Fibroblast of lung (primary cell): ENCODE measurements around the gene SERP1. TPM values are rescaled to one million over a fixed set of nuclear protein-coding genes. Genes with fewer than 3 reads are reported as not detected.

Experiments
- DNase-seq, 2 donors: peaks; one replicate each; pipeline versions ENCODE4 v3.0.0 to v3.0.0-alpha.2; 2010; ENCODE audit warnings: low read depth in 2 of 2
- H2AFZ ChIP-seq: 2 replicates; pipeline ENCODE4 v1.5.1; 2012; ENCODE audit warnings: low read length, control low read depth, inconsistent platforms
- H3K27ac ChIP-seq: 2 replicates; pipeline ENCODE4 v1.5.1; 2011; ENCODE audit warnings: low read length, control low read depth; ENCODE audit not compliant: insufficient read depth
- H3K27me3 ChIP-seq: 2 replicates; pipeline ENCODE4 v1.5.1; 2011; ENCODE audit warnings: mild to moderate bottlenecking, low read length; ENCODE audit not compliant: control insufficient read depth, insufficient read depth
- H3K36me3 ChIP-seq: 2 replicates; pipeline ENCODE4 v1.5.1; 2011; ENCODE audit warnings: low read length; ENCODE audit not compliant: control insufficient read depth, insufficient read depth
- H3K4me1 ChIP-seq: 2 replicates; pipeline ENCODE4 v1.5.1; 2011; ENCODE audit warnings: low read length; ENCODE audit not compliant: control insufficient read depth, insufficient read depth; ENCODE audit errors: extremely low read depth
- H3K4me2 ChIP-seq: 2 replicates; pipeline ENCODE4 v1.5.1; 2011; ENCODE audit warnings: low read length, control low read depth; ENCODE audit not compliant: insufficient read depth; ENCODE audit errors: extremely low read depth
- H3K4me3 ChIP-seq, 4 experiments: fragments of 200-600 bp in 1 of 4; sonication (generic) in 1 of 4; replicated peaks in 1 of 4; 2 replicates each; pipeline ENCODE4 v1.5.1; 2011 to 2016; ENCODE audit warnings: low read length in 4 of 4, low read depth in 3 of 4, mild to moderate bottlenecking in 3 of 4, control low read depth in 2 of 4, inconsistent platforms in 1 of 4, mixed read lengths in 1 of 4; ENCODE audit not compliant: insufficient read depth in 1 of 4; ENCODE audit errors: control extremely low read depth in 1 of 4
- H3K79me2 ChIP-seq: 2 replicates; pipeline ENCODE4 v1.5.1; 2012; ENCODE audit warnings: mild to moderate bottlenecking, low read length, inconsistent platforms; ENCODE audit not compliant: control insufficient read depth, insufficient read depth
- H3K9ac ChIP-seq: 2 replicates; pipeline ENCODE4 v1.5.1; 2011; ENCODE audit warnings: mild to moderate bottlenecking, low read length, control low read depth; ENCODE audit not compliant: insufficient read depth
- H3K9me3 ChIP-seq: 2 replicates; pipeline ENCODE4 v1.5.1; 2012; ENCODE audit warnings: low read depth, low read length; ENCODE audit not compliant: control insufficient read depth, insufficient read depth
- H4K20me1 ChIP-seq: 2 replicates; pipeline ENCODE4 v1.5.1; 2011; ENCODE audit warnings: low read length; ENCODE audit not compliant: control insufficient read depth, insufficient read depth; ENCODE audit errors: extremely low read depth
- EZH2 ChIP-seq: IDR thresholded peaks from 2 replicates; pipeline ENCODE4 v1.5.1; 2012; ENCODE audit warnings: low read length, control low read depth, mild to moderate bottlenecking; ENCODE audit errors: missing control alignments
- polyA plus RNA-seq, 2 donors: library from polyadenylated mRNA; depleted of rRNA in 1 of 2; stranded (reverse) in 1 of 2; unstranded in 1 of 2; fragments of >200 nt; gene quantifications; 2 replicates each; pipeline ENCODE4 v1.2.1, GENCODE V29; 2011 to 2012; ENCODE audit warnings: missing spikeins in 1 of 2
- total RNA-seq: library from RNA; depleted of rRNA; stranded (reverse); fragments of >200 nt; gene quantifications from 2 replicates; pipeline ENCODE4 v1.2.1, GENCODE V29; 2014
- TF ChIP-seq, protein P1 (sequence below), 2 donors: IDR thresholded peaks in 1 of 2; conservative IDR thresholded peaks in 1 of 2; 1 replicate in 1 of 2; 2 replicates in 1 of 2; pipeline ENCODE4 v1.5.1; 2011 to 2012; ENCODE audit warnings: low read length in 2 of 2, control low read depth in 1 of 2, inconsistent platforms in 1 of 2, low read depth in 1 of 2, mild to moderate bottlenecking in 1 of 2

Gene SERP1
- total and polyA plus RNA-seq, 2 donors (not counting 1 experiment from before 2014, with no cell fraction given) = 105 to 135 TPM

DNA sequence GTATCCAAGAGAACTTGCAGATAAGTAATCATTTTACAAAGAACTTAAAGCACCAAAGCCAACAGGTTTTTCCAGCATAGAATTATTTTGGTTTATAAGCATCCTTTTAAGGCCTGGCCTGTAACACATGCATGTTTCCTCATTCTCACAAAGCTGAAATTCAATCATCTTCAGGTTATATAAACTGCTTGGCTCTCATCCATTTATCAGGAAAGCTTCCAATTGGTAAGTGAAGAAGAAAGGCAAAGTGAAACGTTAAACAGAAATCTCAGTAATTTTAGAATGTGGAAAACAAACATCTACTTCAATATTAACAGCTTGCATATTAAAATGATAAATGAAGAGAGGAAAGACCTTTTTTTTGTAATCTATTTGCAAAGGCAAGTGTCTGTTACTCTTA lies 1.6 kb downstream of the SERP1 start:
- Histone ChIP-seq H2AFZ (no peak overlapping the region), H3K79me2 (peaks cover 68% of the 10 kb centered on the region), H3K27me3 (no peaks in the 10 kb centered on the region), H3K4me1 (peaks cover 2% of the 10 kb centered on the region), H3K36me3 (no peaks in the 10 kb centered on the region), H3K4me3 (peak overlapping the region; percentile 77 to 97 (median 93)), H3K9me3 (no peaks in the 10 kb centered on the region), H3K4me2 (peak overlapping the region; percentile 97), H3K9ac (no peak overlapping the region), H4K20me1 (peaks cover 1% of the 10 kb centered on the region), H3K27ac (peak overlapping the region; percentile 34)
- TF ChIP-seq EZH2 = no peak
- TF ChIP-seq, protein P1, sequence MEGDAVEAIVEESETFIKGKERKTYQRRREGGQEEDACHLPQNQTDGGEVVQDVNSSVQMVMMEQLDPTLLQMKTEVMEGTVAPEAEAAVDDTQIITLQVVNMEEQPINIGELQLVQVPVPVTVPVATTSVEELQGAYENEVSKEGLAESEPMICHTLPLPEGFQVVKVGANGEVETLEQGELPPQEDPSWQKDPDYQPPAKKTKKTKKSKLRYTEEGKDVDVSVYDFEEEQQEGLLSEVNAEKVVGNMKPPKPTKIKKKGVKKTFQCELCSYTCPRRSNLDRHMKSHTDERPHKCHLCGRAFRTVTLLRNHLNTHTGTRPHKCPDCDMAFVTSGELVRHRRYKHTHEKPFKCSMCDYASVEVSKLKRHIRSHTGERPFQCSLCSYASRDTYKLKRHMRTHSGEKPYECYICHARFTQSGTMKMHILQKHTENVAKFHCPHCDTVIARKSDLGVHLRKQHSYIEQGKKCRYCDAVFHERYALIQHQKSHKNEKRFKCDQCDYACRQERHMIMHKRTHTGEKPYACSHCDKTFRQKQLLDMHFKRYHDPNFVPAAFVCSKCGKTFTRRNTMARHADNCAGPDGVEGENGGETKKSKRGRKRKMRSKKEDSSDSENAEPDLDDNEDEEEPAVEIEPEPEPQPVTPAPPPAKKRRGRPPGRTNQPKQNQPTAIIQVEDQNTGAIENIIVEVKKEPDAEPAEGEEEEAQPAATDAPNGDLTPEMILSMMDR (conservative IDR thresholded peaks at IDR 0.05 in 1 of 2, IDR thresholded peaks at IDR 0.05 in 1 of 2; ENCODE audit: low read depth in 1 of 2, low read length in 2 of 2) = no peak
- DNase-seq = peak; percentile 40 to 43

DNA sequence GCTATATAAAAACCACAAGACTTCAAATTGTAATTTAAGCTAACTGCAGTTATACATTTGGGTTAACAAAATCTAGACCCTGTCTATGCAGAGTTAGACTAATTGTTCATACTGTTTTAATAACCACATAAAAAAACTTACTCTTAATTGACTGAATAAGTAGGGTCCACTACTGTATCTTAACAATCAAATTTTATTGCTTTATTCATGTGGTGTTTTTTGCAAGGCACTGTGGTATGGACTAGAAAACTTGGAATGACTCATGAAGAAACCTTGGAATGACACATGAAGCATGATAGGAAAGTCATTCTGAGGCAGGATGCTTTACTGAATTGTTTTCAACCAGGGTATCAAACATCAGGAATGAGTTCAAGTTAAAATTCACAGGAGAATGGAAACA lies 2.3 kb downstream of the SERP1 start:
- H3K79me2 ChIP-seq = peaks cover 63% of the 10 kb centered on the region
- peak; percentile 28 to 75 for DNase-seq
- H3K36me3 ChIP-seq = no peaks in the 10 kb centered on the region
- H3K4me2 ChIP-seq = peak overlapping the region; percentile 97
- H3K27me3 ChIP-seq = no peaks in the 10 kb centered on the region
- peaks cover 2% of the 10 kb centered on the region for H3K4me1 ChIP-seq
- H3K4me3 ChIP-seq = peak overlapping the region; percentile 77 to 97 (median 93)
- H3K9me3 ChIP-seq = no peaks in the 10 kb centered on the region
- peak overlapping the region; percentile 34 for H3K27ac ChIP-seq
- peaks cover 1% of the 10 kb centered on the region for H4K20me1 ChIP-seq
- TF ChIP-seq, protein P1 (conservative IDR thresholded peaks at IDR 0.05 in 1 of 2, IDR thresholded peaks at IDR 0.05 in 1 of 2; ENCODE audit: low read depth in 1 of 2, low read length in 2 of 2) = no peak
- TF ChIP-seq EZH2 = no peak
- no peak overlapping the region for H2AFZ ChIP-seq
- H3K9ac ChIP-seq = no peak overlapping the region

DNA sequence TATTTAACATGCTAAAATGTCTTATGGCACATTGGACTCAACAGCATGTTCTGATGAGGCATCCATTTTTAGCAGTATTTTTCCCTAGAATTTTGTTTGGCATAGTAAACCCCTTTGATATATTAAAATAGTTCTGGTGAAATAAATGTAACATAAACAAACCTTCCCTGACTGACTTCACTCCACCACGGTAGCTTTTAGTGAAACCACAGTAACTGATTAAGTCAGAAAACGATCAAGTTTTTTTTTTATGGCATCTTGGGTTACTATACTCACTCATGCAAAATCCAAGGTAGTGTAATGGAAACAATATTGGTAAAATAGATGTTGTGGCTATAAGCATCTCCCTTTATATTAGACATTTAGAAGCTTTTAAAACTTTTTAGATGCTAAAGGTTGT lies 2.8 kb downstream of the SERP1 start:
- no peaks in the 10 kb centered on the region for H3K36me3 ChIP-seq
- peaks cover 1% of the 10 kb centered on the region for H4K20me1 ChIP-seq
- H3K4me2 ChIP-seq = no peak overlapping the region
- DNase-seq = no peak
- H3K4me1 ChIP-seq = peaks cover 2% of the 10 kb centered on the region
- no peak overlapping the region for H3K27ac ChIP-seq
- no peak for TF ChIP-seq EZH2
- TF ChIP-seq, protein P1 (conservative IDR thresholded peaks at IDR 0.05 in 1 of 2, IDR thresholded peaks at IDR 0.05 in 1 of 2; ENCODE audit: low read depth in 1 of 2, low read length in 2 of 2) = no peak
- no peaks in the 10 kb centered on the region for H3K9me3 ChIP-seq
- H3K9ac ChIP-seq = no peak overlapping the region
- peaks cover 58% of the 10 kb centered on the region for H3K79me2 ChIP-seq
- H2AFZ ChIP-seq = no peak overlapping the region
- H3K4me3 ChIP-seq = no peak overlapping the region
- H3K27me3 ChIP-seq = no peaks in the 10 kb centered on the region
